Spinal cord (tissue), 10 donors: ENCODE data around the gene PCBP4. TPM values are rescaled to one million over a fixed set of nuclear protein-coding genes. Genes with fewer than 3 reads are reported as not detected.
A peak's percentile ranks its signal among the peaks of the same experiment; 100 is the strongest.

Experiments
- DNase-seq, 6 donors: peaks; one replicate each; pipeline versions ENCODE4 v3.0.0 to v3.0.0-alpha.2; 2013 to 2015; ENCODE audit warnings: low spot score in 6 of 6, low read depth in 4 of 6
- H3K27ac ChIP-seq: one replicate; pipeline ENCODE4 v1.5.1; 2013; ENCODE audit warnings: low read depth, low read length, control low read depth
- H3K27me3 ChIP-seq: one replicate; pipeline ENCODE4 v1.6.1; 2013; ENCODE audit warnings: low read length; ENCODE audit not compliant: control insufficient read depth, insufficient read depth
- H3K36me3 ChIP-seq: one replicate; pipeline ENCODE4 v1.6.1; 2013; ENCODE audit warnings: low read length; ENCODE audit not compliant: control insufficient read depth, insufficient read depth
- H3K4me1 ChIP-seq: one replicate; pipeline ENCODE4 v1.6.1; 2013; ENCODE audit warnings: low read length; ENCODE audit not compliant: control insufficient read depth, insufficient read depth
- H3K4me3 ChIP-seq: one replicate; pipeline ENCODE4 v1.5.1; 2013; ENCODE audit warnings: low read depth, low read length, control low read depth
- H3K9me3 ChIP-seq: one replicate; pipeline ENCODE4 v1.6.1; 2013; ENCODE audit warnings: low read length; ENCODE audit not compliant: control insufficient read depth, insufficient read depth
- whole genome bisulfite sequencing: methylation state at CpG from one replicate; pipeline ENCODE4 v1.1.5; 2013; ENCODE audit warnings: missing lambda C conversion rate; ENCODE audit not compliant: insufficient coverage; 5-methylcytosine and 5-hydroxymethylcytosine counted together
- polyA plus RNA-seq, 2 donors: library from polyadenylated mRNA; unstranded; fragments of 120-200 nt; gene quantifications; one replicate each; pipeline ENCODE4 v1.2.1, GENCODE V29; 2013; ENCODE audit not compliant: insufficient read length in 2 of 2
- total RNA-seq, 2 donors: library from RNA; depleted of rRNA in 1 of 2; stranded (reverse); fragments of 120-200 nt in 1 of 2; fragments of >200 nt in 1 of 2; gene quantifications; one replicate each; pipeline versions ENCODE4 v1.2.3 to v1.2.4, GENCODE V29; 2013 to 2014
- donor health status: healthy.

Gene PCBP4
- total and polyA plus RNA-seq, 4 donors, result 53.5 to 271 (median 159) TPM

GRCh38 chr3:51966922-51967383 is 301 bp downstream of the PCBP4 start:
- Histone ChIP-seq H3K27ac (peak overlapping the region; percentile 92), H3K4me3 (peak overlapping the region; percentile 78), H3K27me3 (no peaks in the 10 kb centered on the region), H3K9me3 (no peaks in the 10 kb centered on the region), H3K4me1 (peaks cover 79% of the 10 kb centered on the region), H3K36me3 (peaks cover 30% of the 10 kb centered on the region)
- DNase-seq, result peak in 1 of 6 donors; percentile 57
- WGBS, result 1% methylated on average over 33 of the region's 33 CpGs

- Histone ChIP-seq H3K27me3 (no peaks in the 10 kb centered on the region), H3K9me3 (no peaks in the 10 kb centered on the region), H3K36me3 (peaks cover 28% of the 10 kb centered on the region), H3K4me1 (peaks cover 78% of the 10 kb centered on the region), H3K27ac (peak overlapping the region; percentile 92), H3K4me3 (peak overlapping the region; percentile 78)
- 32% methylated on average over 2 of the region's 5 CpGs for whole genome bisulfite sequencing
- no peak for DNase-seq
Measured at GRCh38 chr3:51966486-51966885, 768 bp downstream of the PCBP4 start.

GRCh38 chr3:51966016-51966415 is 1.2 kb downstream of the PCBP4 start:
- Histone ChIP-seq H3K27ac (peak overlapping the region; percentile 92), H3K4me1 (peaks cover 76% of the 10 kb centered on the region), H3K27me3 (no peaks in the 10 kb centered on the region), H3K36me3 (peaks cover 27% of the 10 kb centered on the region), H3K4me3 (peak overlapping the region; percentile 78), H3K9me3 (no peaks in the 10 kb centered on the region)
- 35% methylated on average over 2 of the region's 2 CpGs for WGBS
- DNase-seq, result peak in 1 of 6 donors; percentile 55

- peak overlapping the region; percentile 11 for H3K27ac ChIP-seq
- DNase-seq, result no peak
- peak overlapping the region; percentile 11 for H3K4me3 ChIP-seq
- no peaks in the 10 kb centered on the region for H3K9me3 ChIP-seq
- H3K36me3 ChIP-seq, result peaks cover 38% of the 10 kb centered on the region
- no peaks in the 10 kb centered on the region for H3K27me3 ChIP-seq
- peaks cover 71% of the 10 kb centered on the region for H3K4me1 ChIP-seq
- WGBS, result 70% methylated on average over 1 of the region's 4 CpGs
Measured at GRCh38 chr3:51964521-51964920, 2.7 kb downstream of the PCBP4 start.

GRCh38 chr3:51963951-51964451 is 3.3 kb downstream of the PCBP4 start:
- Histone ChIP-seq H3K36me3 (peaks cover 40% of the 10 kb centered on the region), H3K4me1 (peaks cover 66% of the 10 kb centered on the region), H3K27me3 (no peaks in the 10 kb centered on the region), H3K9me3 (no peaks in the 10 kb centered on the region), H3K27ac (peak overlapping the region; percentile 11), H3K4me3 (no peak overlapping the region)
- 21% methylated on average over 12 of the region's 12 CpGs for WGBS
- DNase-seq, result peak in 2 of 6 donors; percentile 37 to 41

GRCh38 chr3:51962854-51963530 is 4.3 kb downstream of the PCBP4 start:
- H3K4me3 ChIP-seq, result no peak overlapping the region
- WGBS, result 71% methylated on average over 6 of the region's 6 CpGs

DNA sequence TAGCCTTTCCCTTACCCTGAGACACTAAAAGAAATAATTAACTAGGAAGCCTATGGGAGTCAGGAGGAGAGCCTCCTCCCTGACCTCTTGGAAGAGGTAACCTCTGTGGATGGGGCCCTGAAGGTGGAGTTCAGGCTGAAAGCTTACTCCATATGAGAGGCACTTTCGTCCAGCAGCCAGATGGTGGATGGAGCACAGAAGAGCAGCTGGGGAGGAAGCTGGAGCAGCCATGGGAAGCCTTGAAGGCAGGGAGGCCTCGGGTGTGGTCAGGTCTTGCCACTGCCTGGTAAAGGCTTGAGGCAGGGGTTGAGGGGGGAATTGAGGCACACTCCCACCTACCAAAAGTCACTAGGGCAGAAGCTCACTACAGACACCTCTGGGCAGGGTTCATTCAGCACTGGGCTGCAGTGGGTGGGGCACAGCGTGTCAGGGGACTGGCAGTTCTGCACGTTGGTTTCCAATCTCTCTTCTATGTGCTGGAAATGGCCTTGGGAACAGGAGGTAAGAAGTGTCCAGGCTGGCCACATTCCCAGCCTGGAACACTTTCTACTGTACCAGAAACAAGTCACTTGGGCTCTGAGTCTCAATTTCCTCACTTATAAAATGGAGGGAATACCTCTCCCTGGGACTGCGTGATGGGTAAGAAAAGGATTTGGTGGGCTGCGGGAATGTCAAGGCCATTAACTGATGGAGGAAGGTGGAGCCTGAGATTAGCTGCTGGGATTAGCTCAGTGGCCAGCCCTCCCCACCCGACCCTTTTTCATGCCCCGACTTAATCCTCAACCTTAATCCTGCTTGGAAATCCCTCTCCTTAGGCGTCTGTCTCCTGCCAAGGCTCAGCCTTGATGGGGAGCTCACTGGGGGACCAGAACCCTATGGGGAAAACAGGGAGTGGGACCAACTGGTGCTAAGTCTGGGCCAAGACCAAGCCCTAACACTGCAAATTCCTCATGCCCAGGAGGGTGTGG is 5.4 kb downstream of the PCBP4 start:
- no peak for DNase-seq
- H3K27me3 ChIP-seq, result no peaks in the 10 kb centered on the region
- no peak overlapping the region for H3K27ac ChIP-seq
- peaks cover 61% of the 10 kb centered on the region for H3K36me3 ChIP-seq
- H3K4me1 ChIP-seq, result peaks cover 63% of the 10 kb centered on the region
- no peak overlapping the region for H3K4me3 ChIP-seq
- WGBS, result 77% methylated on average over 3 of the region's 9 CpGs
- no peaks in the 10 kb centered on the region for H3K9me3 ChIP-seq

More at GRCh38 chr3:51962854-51963530, 4.3 kb downstream of the PCBP4 start:
- no peak for DNase-seq
- Histone ChIP-seq H3K4me1 (peaks cover 56% of the 10 kb centered on the region), H3K36me3 (peaks cover 50% of the 10 kb centered on the region), H3K27ac (no peak overlapping the region), H3K9me3 (no peaks in the 10 kb centered on the region), H3K27me3 (no peaks in the 10 kb centered on the region)

GRCh38 chr3:51961011-51961410 is 6.2 kb downstream of the PCBP4 start:
- Histone ChIP-seq H3K4me3 (no peak overlapping the region), H3K4me1 (peaks cover 61% of the 10 kb centered on the region), H3K27ac (no peak overlapping the region), H3K9me3 (no peaks in the 10 kb centered on the region), H3K27me3 (no peaks in the 10 kb centered on the region), H3K36me3 (peaks cover 65% of the 10 kb centered on the region)
- WGBS, result 83% methylated on average over 18 of the region's 18 CpGs
- no peak for DNase-seq

GRCh38 chr3:51960386-51960785 is 6.9 kb downstream of the PCBP4 start:
- Histone ChIP-seq H3K36me3 (peaks cover 64% of the 10 kb centered on the region), H3K27ac (no peak overlapping the region), H3K4me1 (peaks cover 57% of the 10 kb centered on the region), H3K9me3 (no peaks in the 10 kb centered on the region), H3K4me3 (no peak overlapping the region), H3K27me3 (no peaks in the 10 kb centered on the region)
- DNase-seq, result no peak
- WGBS, result 91% methylated on average over 10 of the region's 10 CpGs
